ENCODE measurements around the gene NCAPD2.

NCAPD2 gene

DNA sequence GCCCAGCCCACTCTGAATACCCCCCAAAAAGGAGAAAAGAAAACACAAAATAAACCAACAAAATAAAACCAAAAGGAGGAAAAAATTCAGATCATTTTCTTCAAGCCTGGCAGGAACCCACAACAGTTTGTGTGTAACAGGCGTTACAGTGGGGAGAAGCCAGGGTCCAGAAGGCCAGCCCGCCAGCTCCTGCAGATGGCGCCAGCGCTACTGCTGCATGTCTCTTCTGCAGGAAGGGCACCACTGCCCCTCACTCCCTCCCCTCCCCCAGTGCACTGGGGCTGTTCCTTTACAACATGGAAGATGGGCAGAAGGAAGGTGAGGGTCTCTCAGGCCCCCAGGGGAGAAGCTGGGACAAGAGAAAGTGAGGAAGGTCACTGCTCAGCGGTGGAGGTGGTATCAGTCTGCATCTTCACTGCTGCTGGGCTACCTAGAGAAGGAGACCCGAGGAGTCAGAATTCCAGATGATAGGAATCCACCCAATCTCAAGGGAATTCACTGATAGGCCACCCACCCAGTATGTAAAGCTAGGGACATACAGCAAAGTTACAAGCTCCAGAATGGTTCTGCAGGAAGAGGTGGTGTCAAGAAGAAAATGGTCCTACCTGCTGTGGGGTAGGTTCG, 76.5 kb downstream of the NCAPD2 start:
- DNase-seq (ENCODE audit: low spot score), result peak; percentile 47

DNA sequence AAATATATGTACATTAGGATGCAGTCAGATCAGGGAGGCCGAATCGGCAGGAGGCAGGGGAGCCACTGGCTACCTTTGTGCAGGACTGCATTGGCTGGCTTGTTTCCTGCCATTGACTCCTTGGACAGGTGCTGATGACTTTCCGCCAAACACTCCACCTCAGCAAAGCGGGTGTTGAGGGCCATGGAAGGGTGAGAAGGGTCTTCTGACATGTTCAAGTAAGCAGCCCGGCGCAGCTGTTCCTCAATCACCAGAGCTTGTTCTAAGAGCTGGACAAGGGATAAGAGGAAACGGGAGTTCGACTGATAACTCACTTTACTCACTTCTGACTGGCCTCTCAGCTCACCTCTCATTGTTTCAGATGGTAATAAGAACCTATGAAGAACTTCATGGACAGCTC, 79.1 kb downstream of the NCAPD2 start:
- no peak for DNase-seq (ENCODE audit: low spot score)

DNA sequence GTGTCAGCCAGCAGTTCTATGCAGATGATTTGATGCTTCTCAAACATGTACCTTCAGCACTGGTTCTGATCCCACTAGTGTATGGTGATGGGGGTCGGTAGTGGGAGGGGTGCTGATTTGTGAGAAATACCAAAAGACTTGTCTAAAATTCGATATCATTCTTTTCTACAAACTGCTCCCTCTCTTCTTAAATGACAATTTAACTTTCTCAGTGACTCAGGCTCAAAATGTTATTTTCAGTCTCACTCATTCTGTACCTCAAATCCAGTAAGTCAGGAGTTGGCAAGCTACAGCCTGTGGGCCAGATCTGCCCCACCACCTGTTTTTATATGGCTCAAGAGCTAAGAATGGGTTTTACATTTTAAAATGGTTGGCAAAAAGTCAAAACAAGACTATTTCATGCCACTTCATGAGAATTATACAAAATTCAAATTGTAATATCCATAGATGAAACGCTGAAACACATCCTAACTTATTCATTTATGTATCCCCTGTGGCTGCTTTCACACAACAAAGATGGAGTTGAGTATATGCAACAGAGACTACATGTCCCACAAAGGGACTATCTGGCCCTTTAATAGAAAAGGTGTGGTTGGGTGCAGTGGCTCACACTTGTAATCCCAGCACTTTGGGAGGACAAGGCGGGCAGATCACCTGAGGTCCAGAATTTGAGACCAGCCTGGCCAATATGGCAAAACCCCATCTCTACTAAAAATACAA, 80.8 kb downstream of the NCAPD2 start:
- no peak for DNase-seq (ENCODE audit: low spot score)

DNA sequence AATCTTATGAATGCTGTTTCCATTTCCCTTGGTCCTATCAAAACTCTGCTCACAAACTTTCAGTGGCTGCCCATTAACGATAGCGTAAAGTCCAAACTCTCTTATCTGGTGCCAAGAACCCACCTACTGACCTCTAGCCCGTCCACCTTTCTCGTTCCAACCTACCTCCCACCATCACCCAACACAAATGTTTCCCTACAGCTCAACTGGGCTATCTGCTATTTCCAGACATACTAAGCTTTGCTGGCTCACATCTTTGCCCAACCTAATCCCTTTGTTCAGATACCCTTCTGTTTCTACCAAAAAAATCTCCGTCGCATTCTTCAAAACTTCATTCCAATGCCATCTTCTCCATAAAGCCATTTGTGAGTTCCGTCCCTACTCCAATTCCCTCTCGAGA, 81.7 kb downstream of the NCAPD2 start:
- DNase-seq (ENCODE audit: low spot score), result no peak
